GM21526 (cell line): Measurements from ENCODE around the gene SH3PXD2B.

Experiments used
- ATAC-seq: cut with Tn5 transposase; IDR thresholded peaks from one replicate; pipeline ENCODE4 v1.9.1; 2021; ENCODE audit warnings: moderate library complexity; ENCODE audit not compliant: unreplicated experiment, low FRiP score

The SH3PXD2B gene

DNA sequence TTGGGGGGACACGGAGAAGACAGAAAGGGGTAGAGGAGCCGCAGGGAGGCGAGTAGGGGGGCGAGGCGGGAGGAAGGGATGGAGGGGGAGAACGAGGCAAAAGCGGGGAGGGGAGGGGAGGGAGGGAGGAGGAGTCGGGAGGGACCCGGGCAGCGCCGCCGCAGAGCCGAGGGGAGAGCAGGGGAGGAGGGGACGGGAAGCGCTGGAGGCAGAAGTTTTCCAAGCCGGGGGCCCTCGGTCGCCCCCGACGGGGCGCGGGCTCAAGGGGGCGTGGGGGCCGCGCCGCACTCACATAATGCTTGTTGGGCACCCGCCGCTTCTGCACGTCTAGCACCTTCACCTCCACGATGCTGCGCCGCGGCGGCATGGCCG, 353 bp downstream of the SH3PXD2B start:
- no peak for ATAC-seq

DNA sequence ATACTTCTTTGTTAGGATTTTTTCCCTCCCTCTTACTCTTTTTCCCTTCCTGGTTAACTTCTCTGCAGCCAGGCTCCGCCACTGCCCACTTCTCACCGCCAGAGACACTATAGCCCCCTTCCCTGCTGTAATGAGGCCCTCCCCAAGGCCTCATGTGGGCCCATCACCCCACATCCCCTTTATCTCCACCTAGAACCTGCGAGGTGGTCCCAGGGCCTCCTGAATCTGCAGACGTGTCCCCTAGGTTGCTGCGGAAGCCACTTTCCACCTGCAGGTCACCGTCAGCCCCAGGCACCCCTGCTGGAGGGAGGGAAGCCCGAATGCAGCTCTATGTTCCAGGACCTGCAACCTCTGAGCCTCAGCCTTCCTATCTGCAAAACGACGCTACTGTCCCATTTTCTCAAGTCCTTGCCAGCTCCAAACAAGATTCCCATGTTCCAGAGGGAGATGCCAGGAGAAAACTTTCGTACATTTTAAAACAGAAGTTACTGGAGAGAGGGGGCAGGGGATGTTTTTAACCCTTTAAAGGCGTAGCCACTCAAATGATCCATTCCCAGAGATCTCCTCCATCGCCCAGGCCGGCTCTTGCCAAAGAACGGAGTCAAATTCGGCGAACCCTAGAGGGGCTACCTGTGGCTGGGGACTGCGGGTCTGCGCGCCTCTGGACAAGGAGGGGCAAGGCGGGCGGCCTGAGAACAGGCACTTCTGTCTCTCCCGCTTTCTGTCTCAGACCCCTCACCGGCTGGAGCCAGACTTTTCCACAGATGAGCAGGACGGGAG, 929 bp downstream of the SH3PXD2B start:
- ATAC-seq = no peak

DNA sequence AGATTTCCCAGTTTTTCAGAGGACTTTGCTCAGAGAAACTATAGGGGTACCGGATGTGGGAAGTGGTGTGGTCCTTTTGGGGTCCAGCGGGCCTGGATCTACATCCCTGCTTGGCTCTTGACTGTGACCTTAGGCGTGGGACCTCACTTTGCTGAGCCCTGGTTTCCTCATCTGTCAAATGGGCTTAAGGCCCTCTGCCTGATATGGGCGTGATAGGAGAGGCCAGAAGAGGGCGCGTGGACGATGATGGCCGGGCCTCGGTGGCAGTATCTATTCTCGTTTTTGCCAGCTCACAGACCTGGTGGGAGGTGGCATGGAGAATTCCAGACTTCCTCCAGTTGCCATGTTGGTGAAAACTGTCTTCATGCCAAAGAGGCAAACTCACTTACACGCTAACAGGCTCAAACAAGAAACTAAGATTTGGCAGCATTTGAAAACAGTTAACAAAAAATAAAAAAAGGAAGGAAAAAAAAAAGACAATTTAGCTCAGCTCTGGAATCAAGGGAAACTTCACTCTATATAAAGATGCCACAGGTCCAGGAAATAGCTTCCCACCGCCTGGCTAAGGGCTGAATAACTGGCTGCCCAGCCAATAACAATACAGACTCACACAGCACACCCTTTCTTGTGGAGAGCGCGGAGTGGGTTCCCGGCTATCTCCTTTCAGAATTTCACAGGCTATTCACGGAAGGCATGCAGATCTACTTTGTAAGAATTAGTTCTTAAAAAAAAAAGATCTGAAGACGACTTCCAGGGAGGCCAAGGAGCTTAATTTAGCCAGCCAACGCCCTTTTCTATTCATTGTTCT, 1.7 kb downstream of the SH3PXD2B start:
- no peak for ATAC-seq

DNA sequence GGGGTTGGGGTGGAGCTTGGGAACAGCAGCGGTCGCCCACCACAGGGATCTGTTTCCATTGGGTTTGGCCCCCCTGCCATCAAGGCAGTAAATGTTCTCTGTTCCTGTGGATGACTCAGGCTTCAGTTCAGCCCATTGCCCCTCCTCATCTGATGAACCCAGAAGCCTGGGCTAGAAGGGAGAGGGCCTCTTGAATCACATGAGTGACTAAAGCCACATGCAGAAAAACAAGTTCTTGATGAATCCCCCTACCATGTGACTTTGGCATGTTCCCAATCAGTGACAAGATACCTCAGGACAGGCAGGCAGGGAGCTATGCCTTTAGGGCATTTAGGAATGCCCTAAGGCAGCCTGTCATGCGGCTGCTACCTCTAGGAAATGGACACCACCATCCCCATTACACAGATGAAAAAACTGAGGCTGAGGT, 2.5 kb downstream of the SH3PXD2B start:
- no peak for ATAC-seq

DNA sequence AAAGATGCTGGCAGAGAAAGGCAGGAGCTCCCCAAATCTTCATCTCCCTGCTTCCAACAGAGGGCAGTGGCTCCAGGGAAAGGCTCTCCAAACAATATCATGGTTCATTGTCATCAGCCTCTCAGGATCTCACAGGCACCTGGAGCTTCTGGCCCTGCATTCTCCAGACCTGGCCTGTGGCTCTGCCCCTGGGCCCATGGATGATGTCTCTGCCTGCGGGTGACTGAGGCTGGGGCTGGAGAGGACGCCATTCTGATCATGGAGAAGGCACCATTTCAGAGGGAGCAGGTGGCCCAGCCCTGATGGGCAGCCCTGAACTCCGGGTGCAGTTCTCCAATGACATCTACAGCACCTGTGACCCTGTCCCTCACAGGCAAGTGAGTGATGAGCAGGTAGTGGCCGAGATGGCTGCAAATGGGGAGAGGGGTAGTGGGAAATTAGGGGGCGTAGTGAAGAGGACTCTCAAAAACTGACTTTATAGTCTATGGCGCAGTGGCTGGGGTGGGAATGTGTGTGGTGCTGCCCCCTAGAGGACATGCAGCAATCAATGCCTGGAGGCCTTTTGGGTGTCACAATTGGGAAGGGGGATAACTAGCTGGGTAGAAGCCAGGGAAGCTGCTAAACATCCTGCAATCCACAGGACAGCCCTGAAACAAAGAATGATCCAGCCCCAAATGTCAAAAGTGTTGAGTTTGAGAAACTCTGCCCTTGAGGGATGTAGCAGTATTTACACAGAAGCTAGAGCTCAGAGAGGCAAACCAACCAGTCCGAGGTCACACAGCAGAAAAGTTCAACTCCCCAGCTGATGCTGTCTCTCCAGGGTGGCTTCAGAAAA, 3.2 kb downstream of the SH3PXD2B start:
- no peak for ATAC-seq

DNA sequence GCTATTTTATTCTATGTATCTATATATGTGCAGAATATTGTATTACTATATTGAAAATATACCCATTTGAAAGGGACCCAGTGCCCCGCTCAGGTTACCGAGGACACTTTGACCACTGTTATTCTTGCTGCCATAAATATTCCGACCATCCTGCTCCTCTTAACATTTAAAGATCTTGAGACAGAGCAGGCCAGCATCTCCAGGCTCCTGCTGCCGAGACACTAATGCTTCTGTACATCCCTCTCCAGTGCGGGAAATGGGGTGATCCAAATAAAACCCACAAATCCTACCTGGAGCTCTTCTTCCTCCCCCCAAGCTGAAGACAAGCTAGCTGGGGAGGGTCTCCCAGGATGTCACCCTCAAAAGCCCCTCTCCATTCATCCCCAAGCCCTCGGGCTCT, 3.9 kb downstream of the SH3PXD2B start:
- ATAC-seq = no peak

DNA sequence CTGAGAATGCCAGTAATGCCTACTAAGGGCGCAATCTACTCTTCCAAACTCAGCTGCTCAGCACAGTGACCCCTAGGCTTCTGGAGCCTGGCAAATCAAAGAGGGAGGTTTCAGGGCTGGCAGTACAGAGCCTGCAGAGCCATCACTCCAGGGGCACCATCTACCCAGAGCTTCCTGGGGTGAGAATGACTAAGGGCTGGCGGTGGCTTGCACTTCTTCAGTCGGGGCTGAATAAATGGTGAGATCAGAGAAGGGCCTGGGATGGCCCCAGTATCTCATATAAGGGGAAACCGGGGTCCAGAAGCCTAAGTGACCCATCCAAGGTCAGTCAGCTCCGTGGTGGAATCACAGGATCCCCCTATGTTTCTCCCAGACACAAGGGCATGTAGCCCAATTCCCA, 5.3 kb downstream of the SH3PXD2B start:
- ATAC-seq = no peak

DNA sequence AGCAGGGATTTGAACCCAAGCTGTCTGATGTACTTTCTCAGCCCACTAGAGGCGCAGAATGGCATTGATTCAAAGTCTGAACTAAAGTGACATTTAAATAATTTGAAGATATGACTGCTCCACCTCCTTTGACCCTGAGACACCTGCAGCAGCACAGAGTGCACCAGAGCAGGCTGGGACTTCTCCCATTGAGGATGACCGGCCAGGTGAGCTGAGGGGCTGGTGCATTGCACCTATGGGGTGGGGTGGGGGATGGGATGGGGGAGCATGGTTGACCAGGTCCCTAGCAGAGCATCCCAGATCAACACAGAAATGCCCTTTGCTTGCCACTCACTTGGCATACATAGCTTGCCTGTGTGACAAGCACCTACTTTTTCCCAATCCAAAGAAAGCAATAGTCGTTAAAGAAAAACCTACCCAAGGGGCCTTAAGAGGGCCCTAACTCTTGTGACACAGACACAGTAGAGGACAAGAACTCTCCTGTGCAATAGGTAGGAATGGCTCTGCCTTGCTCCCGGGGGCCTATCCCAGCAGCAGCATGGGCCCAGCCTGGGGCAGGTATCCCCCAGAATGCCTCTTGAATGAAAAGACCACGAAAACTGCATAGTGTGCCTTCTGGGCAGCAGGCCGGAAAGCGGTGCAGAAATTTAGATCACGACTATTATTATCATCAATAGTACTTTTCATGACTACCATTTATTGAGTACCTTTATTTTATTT, 6.5 kb downstream of the SH3PXD2B start:
- no peak for ATAC-seq

DNA sequence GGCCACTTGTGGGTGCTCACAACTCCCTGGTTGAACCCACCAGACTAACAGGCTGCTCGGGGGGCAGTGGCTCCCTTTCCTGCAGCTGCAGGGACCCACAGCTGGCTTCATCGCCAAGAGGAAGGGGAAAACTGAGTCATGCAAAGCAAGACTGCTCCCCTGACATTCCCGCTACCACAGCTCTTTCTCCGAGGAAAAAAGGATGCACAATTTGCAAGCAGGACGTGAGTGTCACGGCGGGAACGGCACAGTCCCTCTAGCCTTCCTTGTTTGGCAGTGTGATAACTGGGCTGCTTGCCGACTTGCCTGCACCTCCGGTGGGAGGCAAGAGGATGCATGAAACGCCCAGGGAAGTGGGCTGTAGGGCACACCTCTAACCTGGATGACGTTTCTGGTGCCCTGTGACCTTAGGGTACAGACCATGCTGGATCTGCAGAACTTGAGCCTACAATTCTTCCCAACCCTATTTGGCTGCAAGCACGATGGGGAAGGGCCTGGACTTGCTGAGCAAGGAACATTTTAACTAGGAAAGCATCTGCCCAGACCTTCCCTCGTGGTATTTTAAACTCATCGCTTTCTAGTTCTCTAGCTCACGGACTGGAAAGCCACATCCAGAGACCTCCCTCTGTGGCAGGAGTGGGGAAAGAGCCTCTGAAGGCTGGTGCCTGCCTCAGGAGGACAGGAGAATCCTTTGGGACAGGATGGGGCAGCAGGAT, 7.8 kb downstream of the SH3PXD2B start:
- no peak for ATAC-seq

DNA sequence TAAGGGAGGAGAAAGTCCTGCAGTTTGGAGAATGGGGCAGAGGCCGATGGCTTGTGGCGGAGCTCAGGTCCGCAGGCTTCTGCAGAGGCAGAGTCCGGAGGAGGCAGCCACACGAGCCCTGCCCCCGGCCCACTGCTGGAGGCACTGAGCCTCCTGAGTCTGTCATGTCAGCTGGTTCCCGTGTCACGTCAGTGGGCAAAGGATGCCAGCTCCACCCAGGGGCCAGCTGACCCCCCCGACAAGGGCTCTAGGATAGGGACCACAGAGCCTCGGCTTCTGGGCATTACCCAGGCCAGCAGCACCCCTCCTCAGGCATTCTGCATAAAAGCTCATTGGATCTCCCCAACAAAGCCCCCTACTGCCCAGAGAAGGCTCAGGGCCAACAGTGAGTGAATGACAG, 8.5 kb downstream of the SH3PXD2B start:
- no peak for ATAC-seq

DNA sequence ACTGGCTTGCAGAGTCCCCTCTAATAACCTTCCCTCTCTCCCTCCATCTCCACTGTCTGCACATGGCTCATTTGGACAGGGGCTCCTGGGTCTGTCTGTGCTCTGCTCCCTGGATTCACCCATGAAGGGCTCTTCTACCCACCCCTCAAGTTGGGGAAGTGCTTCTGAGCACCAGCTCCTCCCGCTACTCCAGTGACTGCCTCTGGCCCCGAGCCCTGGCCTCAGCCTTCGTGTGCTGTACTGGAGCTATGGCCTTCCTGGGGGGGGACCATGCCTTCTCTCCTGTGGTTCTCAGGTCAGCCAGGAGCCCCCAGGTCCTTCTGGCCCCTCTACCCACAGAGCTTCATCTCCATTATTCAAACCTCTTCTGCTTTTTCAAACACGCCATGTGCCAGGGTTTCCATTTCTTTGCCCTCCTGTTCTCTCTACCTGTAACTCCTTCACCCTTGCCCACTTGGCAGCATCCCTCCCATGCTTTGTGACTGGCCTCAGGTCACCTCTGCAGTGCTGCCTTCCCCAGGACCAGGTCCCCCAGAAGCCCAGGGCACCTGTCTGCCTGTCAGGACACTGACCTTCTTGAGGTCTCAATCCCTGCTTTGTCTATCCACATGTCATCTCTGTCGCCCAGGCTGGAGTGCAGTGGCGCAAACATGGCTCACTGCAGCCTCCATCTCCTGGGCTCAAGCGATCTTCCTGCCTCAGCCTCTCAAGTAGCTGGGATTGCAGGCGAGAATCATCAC, 9.5 kb downstream of the SH3PXD2B start:
- no peak for ATAC-seq

DNA sequence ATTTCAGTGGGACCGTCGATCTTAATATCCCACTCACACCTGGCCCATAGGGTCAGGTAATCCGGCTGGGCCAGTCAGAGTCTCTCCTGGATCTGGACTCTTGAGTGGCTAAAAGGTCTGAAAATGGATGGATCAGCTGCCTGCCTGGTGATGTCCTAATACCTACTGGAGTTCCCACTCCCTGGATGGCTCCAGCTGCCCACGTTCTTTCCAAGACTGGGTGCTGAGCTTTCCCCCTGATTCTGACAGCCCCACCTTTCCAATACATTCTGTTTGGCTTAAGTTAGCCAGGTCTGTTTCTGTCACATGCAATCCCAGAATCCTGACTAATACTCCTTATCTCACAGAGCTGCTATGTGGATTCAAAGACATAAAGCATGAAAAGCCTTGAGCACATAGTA, 10.2 kb downstream of the SH3PXD2B start:
- no peak for ATAC-seq

DNA sequence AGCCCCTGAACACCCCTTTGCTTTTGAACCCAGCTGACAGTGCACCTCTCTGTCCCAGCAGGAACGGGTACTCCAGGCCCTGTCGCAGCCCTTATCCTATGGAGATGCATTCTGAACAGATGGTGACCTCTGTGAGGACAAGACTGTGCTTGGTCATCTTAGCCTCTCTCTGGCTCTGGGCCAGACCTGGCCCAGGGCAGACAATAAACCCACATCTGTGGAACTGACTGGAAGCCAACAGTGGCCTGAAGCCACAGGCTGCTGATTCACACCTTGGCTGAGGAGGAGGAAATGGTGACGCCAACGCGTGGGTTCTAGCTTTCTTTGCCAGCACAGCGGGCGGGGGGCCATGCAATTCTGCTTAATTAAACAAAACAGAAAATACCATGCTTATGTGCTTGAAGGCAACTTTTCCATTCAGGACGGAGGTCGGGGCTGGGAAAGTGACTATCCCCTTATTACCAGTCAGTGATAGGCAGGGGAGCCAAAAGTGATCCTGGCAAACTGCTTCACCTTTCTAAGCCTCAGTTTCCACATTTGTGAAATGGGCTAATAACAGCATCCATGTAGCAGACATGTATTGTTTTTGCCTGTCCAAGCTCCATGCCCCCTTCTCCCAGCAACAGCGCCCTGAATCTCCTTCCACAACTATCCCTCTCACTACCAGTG, 10.8 kb downstream of the SH3PXD2B start:
- ATAC-seq = no peak

DNA sequence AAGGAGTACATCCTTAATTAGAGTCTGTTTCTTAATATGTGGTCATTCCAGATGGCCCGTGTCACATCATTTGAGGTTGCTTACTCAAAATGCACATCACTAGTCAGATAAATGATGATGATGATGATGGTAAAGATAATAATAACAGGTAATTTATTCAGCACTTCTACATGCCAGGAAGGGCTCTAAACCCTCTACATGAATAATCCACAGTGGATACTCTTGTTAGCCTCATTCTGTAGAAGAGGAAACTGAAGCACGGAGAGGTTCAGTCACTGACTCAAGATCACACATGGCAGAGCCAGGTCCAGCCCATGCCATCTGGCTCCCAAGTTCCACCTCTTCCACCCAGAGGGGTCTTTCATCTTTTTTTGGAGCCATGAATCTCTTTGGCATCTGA, 11.7 kb downstream of the SH3PXD2B start:
- ATAC-seq = no peak

DNA sequence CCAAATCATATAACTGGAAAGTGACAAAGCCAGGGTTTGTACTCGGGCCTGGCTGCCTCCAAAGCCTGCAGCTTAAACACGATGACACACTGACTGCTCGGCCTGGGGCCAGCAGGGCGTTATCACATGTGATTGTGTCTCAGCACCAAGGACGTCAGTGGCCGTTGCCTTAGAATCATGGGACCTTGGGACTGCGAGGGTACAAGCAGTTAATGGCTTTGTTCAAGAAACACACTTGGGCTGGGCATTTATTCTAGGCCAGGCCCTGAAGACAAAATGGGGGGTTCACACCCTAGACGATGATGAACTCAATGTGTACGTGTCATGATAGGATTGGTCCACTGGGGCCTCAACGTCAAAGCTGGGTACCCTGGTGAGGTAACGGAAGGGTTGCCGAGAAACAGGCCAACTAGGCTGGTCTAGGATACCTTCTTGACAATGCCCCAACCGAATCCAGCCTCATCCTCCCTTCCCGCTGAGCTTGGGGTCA, 13.0 kb downstream of the SH3PXD2B start:
- no peak for ATAC-seq

DNA sequence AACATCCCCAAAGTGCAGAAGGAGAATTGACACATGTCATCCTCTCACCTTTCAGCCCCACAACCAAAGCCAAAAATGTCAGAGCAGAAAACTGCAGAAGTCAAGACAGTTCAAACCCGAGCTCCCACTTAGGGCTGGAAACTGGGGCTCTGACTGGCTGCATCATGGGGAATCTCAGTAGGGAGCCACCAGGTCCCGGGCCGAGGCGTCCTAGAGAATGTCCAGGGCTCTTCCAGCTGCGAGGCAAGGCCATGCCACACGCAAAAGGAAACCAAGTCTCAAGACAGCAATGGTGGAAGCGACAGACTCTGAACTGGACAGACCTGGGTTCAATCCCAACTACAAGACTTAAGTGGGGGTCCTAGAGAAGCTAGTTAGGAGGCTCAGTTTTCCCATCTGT, 13.8 kb downstream of the SH3PXD2B start:
- ATAC-seq = no peak

DNA sequence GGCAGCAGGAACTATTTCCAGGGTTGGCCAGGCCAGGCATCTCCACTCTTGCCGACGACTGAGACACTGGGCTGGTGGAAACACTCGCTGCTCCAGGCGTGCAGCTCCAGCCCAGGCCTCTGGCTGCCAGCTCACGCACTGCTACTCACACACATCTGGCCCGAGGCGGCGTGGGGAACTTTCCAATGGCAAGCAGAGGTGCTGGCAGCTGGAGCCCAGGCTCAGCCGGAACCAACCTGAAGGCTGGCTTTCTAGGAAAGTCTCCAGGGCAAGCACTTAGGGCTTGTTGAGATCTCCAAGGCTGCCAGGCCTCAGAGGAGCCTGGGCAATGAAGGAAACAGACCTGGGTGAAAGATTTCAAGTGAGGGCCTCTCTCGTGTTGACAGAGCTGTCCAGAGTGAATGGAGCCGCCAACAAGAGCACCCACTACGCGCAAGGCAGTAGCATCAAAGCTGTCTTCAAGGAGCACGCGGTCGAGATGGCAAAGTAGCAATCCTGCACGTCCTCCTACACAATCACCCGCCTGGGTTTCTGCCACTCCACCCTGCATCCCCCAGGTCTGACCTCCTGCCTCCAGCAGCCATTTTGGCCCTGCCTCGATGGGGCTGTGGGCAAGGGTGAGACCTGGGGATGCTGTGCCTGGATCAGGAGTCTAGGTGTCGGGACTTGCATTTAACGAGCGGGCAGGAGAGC, 14.4 kb downstream of the SH3PXD2B start:
- no peak for ATAC-seq

DNA sequence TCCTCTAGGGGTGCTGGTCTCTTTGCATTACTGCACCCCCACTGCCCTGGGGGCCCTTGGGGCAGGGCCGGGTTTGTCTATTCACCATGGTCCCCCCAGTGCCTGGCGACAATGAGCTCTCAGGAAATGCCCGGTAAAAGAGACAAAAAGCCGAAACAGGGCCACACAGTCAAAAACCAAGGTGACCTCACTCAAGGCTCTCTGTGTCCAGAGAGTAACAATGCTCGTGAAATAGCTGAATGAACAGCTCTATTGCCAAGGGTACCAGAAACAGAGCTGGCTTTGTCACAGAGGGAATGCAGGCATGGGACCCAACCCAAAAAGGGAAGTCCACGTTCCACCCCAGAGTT, 16.0 kb downstream of the SH3PXD2B start:
- no peak for ATAC-seq
